Upper lobe of left lung (tissue), 6 donors: ENCODE measurements around the gene ETS1. TPM values are rescaled to one million over a fixed set of nuclear protein-coding genes. Genes with fewer than 3 reads are reported as not detected.

Experiments used
- ATAC-seq, 2 donors: fragments of 200-7000 bp; cut with Tn5 transposase; one replicate each; pipeline ENCODE4 v1.9.1; 2022; ENCODE audit warnings: mild to moderate bottlenecking in 2 of 2, moderate library complexity in 2 of 2; ENCODE audit not compliant: low FRiP score in 2 of 2
- DNase-seq, 2 donors: peaks; one replicate each; pipeline ENCODE4 v3.0.0-alpha.2; 2019 to 2020
- H3K27ac ChIP-seq, 4 donors: fragments of 200-600 bp; sonication (generic); one replicate each; pipeline ENCODE4 v1.5.1; 2016 to 2019
- H3K27me3 ChIP-seq, 4 donors: fragments of 200-600 bp; sonication (generic); one replicate each; pipeline ENCODE4 v1.5.1; 2017 to 2019
- H3K36me3 ChIP-seq, 4 donors: fragments of 200-600 bp; sonication (generic); one replicate each; pipeline ENCODE4 v1.5.1; 2016 to 2019
- H3K4me1 ChIP-seq, 4 donors: fragments of 200-600 bp; sonication (generic); one replicate each; pipeline ENCODE4 v1.5.1; 2018 to 2019
- H3K4me3 ChIP-seq, 4 donors: fragments of 200-600 bp; sonication (generic); one replicate each; pipeline ENCODE4 v1.5.1; 2017 to 2019; ENCODE audit warnings: mild to moderate bottlenecking in 2 of 4, moderate library complexity in 1 of 4
- H3K9me3 ChIP-seq, 4 donors: fragments of 200-600 bp; sonication (generic); one replicate each; pipeline ENCODE4 v1.5.1; 2018 to 2019
- CTCF ChIP-seq, 6 experiments: fragments of 450-650 bp in 4 of 6; fragments of 200-600 bp in 2 of 6; sonication (generic) in 2 of 6; IDR thresholded peaks; one replicate each; pipeline ENCODE4 v1.5.1; 2016 to 2019; ENCODE audit warnings: antibody characterized with exemption in 6 of 6
- EP300 ChIP-seq, 4 donors: sonication (generic); formaldehyde crosslinking; IDR thresholded peaks; one replicate each; pipeline ENCODE4 v1.5.1; 2017; ENCODE audit warnings: antibody characterized with exemption in 4 of 4, control low read depth in 2 of 4
- POLR2A ChIP-seq, 4 donors: fragments of 450-650 bp; IDR thresholded peaks; one replicate each; pipeline ENCODE4 v1.5.1; 2016 to 2017; ENCODE audit warnings: antibody characterized with exemption in 4 of 4, mild to moderate bottlenecking in 2 of 4
- POLR2AphosphoS5 ChIP-seq, 2 donors: sonication (generic); formaldehyde crosslinking; IDR thresholded peaks; one replicate each; pipeline ENCODE4 v1.5.1; 2017; ENCODE audit warnings: antibody characterized with exemption in 2 of 2
- whole genome bisulfite sequencing, 2 donors: methylation state at CpG; one replicate each; pipeline ENCODE4 v1.1.5; 2017 to 2018; 5-methylcytosine and 5-hydroxymethylcytosine counted together
- total RNA-seq, 6 donors: library from RNA; depleted of rRNA in 4 of 6; stranded (reverse); fragments of >200 nt in 4 of 6; gene quantifications; one replicate each; pipeline versions ENCODE4 v1.1.0 to v1.2.1, GENCODE V29; 2016 to 2021
- donor health status: DM: no; HTN: no; CAD: no; lungs with moderate emphysema.
- donor health status: DM: no; HTN: yes; CAD: no; lungs with severe emphysema.

The ETS1 gene
- total RNA-seq, 6 donors from 2014 or later: 29.3 to 107 (median 79.0) TPM

GRCh38 chr11:128549256-128549944 is 38.0 kb downstream of the ETS1 start:
- DNase-seq: peak in 1 of 2 donors; percentile 87
- 25 to 46% methylated on average over 8 to 24 of the region's 37 CpGs for WGBS, 2 donors
- peak overlapping the region; percentile 83 to 91 (median 90) for H3K27ac ChIP-seq
- no peaks in the 10 kb centered on the region for H3K36me3 ChIP-seq
- H3K9me3 ChIP-seq: no peaks in the 10 kb centered on the region
- TF ChIP-seq POLR2AphosphoS5 (IDR thresholded peaks at IDR 0.05): no peak
- no peak for TF ChIP-seq EP300 (IDR thresholded peaks at IDR 0.05)
- no peak for TF ChIP-seq POLR2A (IDR thresholded peaks at IDR 0.05)
- no peak for TF ChIP-seq CTCF (IDR thresholded peaks at IDR 0.05)
- peaks cover 40 to 60% (median 52%) of the 10 kb centered on the region in 4 donors for H3K4me1 ChIP-seq
- H3K4me3 ChIP-seq: peak overlapping the region; percentile 0 to 54 (median 42)
- peak in 1 of 2 donors; percentile 40 for ATAC-seq
- no peaks in the 10 kb centered on the region for H3K27me3 ChIP-seq

- TF ChIP-seq POLR2AphosphoS5 (IDR thresholded peaks at IDR 0.05) (peak; percentile 67 to 70), CTCF (IDR thresholded peaks at IDR 0.05) (no peak), POLR2A (IDR thresholded peaks at IDR 0.05) (no peak), EP300 (IDR thresholded peaks at IDR 0.05) (peak in 3 of 4 donors; percentile 51 to 91 (median 74))
- Histone ChIP-seq H3K36me3 (no peaks in the 10 kb centered on the region), H3K27me3 (no peaks in the 10 kb centered on the region), H3K4me3 (peak overlapping the region; percentile 0 to 54 (median 42)), H3K9me3 (no peaks in the 10 kb centered on the region), H3K4me1 (peaks cover 39 to 61% (median 54%) of the 10 kb centered on the region in 4 donors), H3K27ac (peak overlapping the region; percentile 83 to 91 (median 90))
- 1 to 2% methylated on average over 18 to 30 of the region's 32 CpGs for WGBS, 2 donors
- peak; percentile 76 to 82 for ATAC-seq
- peak; percentile 46 to 90 for DNase-seq
Observed at GRCh38 chr11:128548649-128549255, 38.6 kb downstream of the ETS1 start.

DNA sequence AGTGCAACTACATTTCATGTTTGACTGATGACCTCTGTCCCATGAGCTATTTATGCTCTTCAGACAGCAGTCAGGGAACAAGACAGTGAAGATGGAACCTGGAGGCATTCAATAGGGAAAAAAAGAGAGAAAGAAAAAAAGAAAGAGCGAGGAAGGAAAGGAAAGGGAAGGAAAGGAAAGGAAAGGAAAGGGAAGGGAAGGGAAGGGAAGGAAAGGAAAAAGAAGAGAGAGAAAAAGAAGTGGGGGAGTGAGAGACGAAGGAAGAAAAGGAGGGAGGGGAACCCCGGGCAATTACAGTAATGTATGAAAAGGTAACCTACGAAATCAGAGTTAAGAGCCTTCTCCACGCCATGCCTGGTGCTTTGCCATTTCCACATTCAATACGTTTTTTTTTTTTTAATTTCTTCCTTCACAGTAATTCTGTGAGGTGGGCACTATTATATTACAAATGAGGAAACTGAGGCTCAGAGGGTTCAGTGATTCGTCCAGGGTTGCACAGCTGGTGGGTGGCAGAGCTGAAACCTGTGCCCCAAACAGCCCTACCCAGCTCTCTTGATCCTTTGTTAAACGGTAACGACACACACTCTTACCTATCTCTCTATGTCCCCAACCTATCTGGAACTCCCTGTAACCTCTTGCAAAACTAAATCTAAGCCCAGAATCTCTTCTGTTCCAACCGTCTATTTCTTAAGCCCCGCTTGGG is 39.3 kb downstream of the ETS1 start:
- Histone ChIP-seq H3K27ac (peak overlapping the region; percentile 83 to 91 (median 90)), H3K4me3 (peak overlapping the region in 3 of 4 donors; percentile 34 to 54 (median 50)), H3K36me3 (no peaks in the 10 kb centered on the region), H3K9me3 (no peaks in the 10 kb centered on the region), H3K27me3 (no peaks in the 10 kb centered on the region), H3K4me1 (peaks cover 33 to 56% (median 48%) of the 10 kb centered on the region in 4 donors)
- WGBS, 2 donors: 41 to 46% methylated on average over 11 of the region's 11 CpGs
- ATAC-seq (no peak), DNase-seq (no peak)
- TF ChIP-seq POLR2A (IDR thresholded peaks at IDR 0.05) (no peak), EP300 (IDR thresholded peaks at IDR 0.05) (no peak), POLR2AphosphoS5 (IDR thresholded peaks at IDR 0.05) (no peak), CTCF (IDR thresholded peaks at IDR 0.05) (no peak)

DNA sequence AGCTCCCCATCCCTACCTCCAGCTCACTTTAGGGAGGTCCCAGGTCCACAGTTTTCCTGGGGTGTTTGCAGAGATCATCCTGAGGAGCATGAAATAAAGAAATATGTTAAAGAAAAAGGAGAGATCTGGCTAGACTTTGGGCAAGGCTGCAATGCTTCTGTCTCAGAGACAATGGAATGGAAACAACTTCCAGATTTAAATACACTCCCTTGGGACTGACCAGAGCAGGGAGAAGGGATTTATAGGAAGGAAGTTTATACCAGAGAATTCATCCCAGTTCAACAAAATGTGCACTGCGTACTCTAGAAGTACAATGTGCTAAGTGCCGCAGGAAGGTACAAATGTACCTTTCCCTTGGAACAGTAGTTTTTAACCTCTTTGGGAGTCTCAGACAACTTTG is 40.4 kb downstream of the ETS1 start:
- H3K4me3 ChIP-seq: no peak overlapping the region
- WGBS, 2 donors: 50 to 75% methylated on average over 2 of the region's 2 CpGs
- DNase-seq (no peak), ATAC-seq (no peak)
- no peaks in the 10 kb centered on the region for H3K27me3 ChIP-seq
- peak overlapping the region in 3 of 4 donors; percentile 89 to 91 (median 91) for H3K27ac ChIP-seq
- H3K4me1 ChIP-seq: peaks cover 30 to 53% (median 45%) of the 10 kb centered on the region in 4 donors
- TF ChIP-seq POLR2A (IDR thresholded peaks at IDR 0.05): no peak
- TF ChIP-seq CTCF (IDR thresholded peaks at IDR 0.05): no peak
- TF ChIP-seq EP300 (IDR thresholded peaks at IDR 0.05): no peak
- no peak for TF ChIP-seq POLR2AphosphoS5 (IDR thresholded peaks at IDR 0.05)
- H3K36me3 ChIP-seq: no peaks in the 10 kb centered on the region
- no peaks in the 10 kb centered on the region for H3K9me3 ChIP-seq
